Right lobe of liver (tissue), 6 donors: ENCODE measurements around the gene NGFR. TPM values are rescaled to one million over a fixed set of nuclear protein-coding genes. Genes with fewer than 3 reads are reported as not detected.

Source experiments
- ATAC-seq, 4 donors: fragments of 200-7000 bp; cut with Tn5 transposase; one replicate each; pipeline ENCODE4 v1.9.1; 2020; ENCODE audit warnings: mild to moderate bottlenecking in 4 of 4, moderate library complexity in 4 of 4
- DNase-seq, 3 donors: peaks; one replicate each; pipeline ENCODE4 v3.0.0-alpha.2; 2020
- H3K27ac ChIP-seq, 3 donors: fragments of 200-600 bp; one replicate each; pipeline ENCODE4 v1.8.0; 2022
- H3K27me3 ChIP-seq, 2 donors: fragments of 200-600 bp; one replicate each; pipeline ENCODE4 v1.8.0; 2022
- H3K36me3 ChIP-seq, 4 donors: fragments of 200-600 bp; sonication (generic) in 1 of 4; one replicate each; pipeline versions ENCODE4 v1.5.1 to v1.8.0; 2017 to 2022; ENCODE audit warnings: control low read depth in 1 of 4
- H3K4me1 ChIP-seq, 4 donors: fragments of 200-600 bp; sonication (generic) in 1 of 4; one replicate each; pipeline versions ENCODE4 v1.5.1 to v1.8.0; 2017 to 2022; ENCODE audit warnings: control low read depth in 1 of 4
- H3K4me3 ChIP-seq, 3 donors: fragments of 200-600 bp; one replicate each; pipeline ENCODE4 v1.8.0; 2022
- H3K9me3 ChIP-seq, 4 donors: fragments of 200-600 bp; sonication (generic) in 1 of 4; one replicate each; pipeline versions ENCODE4 v1.5.1 to v1.8.0; 2017 to 2022; ENCODE audit warnings: control low read depth in 1 of 4
- POLR2A ChIP-seq: fragments of 450-650 bp; IDR thresholded peaks from one replicate; pipeline ENCODE4 v1.6.1; 2017; ENCODE audit warnings: antibody characterized with exemption, mild to moderate bottlenecking
- WGBS: methylation state at CpG from one replicate; pipeline ENCODE4 v1.1.6; 2018; ENCODE audit warnings: low coverage, low lambda C conversion rate; ENCODE audit not compliant: insufficient coverage; ENCODE audit errors: missing lambda C conversion rate; 5-methylcytosine and 5-hydroxymethylcytosine counted together
- intact Hi-C, 2 donors: fragments of 100-400 bp; cut with DNase I; formaldehyde crosslinking; loops; one replicate each; pipeline versions ENCODE4 v1.11.2 to v1.14.1; 2022
- total RNA-seq, 6 experiments: library from RNA; depleted of rRNA in 2 of 6; stranded (reverse); fragments of >200 nt in 2 of 6; fragmentation: NEBNext Ultra II Directional in 3 of 6; extraction: Animal tissue kit (Norgen Biotek cat#: 25700) in 3 of 6; gene quantifications; one replicate each; pipeline versions ENCODE4 v1.1.0 to v1.2.4, GENCODE V29; 2016 to 2023
- TF ChIP-seq, protein P1 (sequence below), 4 donors: fragments of 200-600 bp in 3 of 4; fragments of 450-650 bp in 1 of 4; IDR thresholded peaks; one replicate each; pipeline versions ENCODE4 v1.5.1 to v1.8.0; 2016 to 2022; ENCODE audit warnings: antibody characterized with exemption in 4 of 4, mild to moderate bottlenecking in 2 of 4
- donor health status: DM: no; HTN: yes; CAD: no.
- donor health status: DM: no; HTN: no; CAD: no.
- donor health status: DM: no; HTN: no; CAD: no.
- donor health status: DM: no; HTN: yes; CAD: no.
- donor health status: DM: no; HTN: yes; CAD: no.

NGFR gene
- total RNA-seq, 6 experiments from 2014 or later = 3.1 to 9.4 (median 6.8) TPM

DNA sequence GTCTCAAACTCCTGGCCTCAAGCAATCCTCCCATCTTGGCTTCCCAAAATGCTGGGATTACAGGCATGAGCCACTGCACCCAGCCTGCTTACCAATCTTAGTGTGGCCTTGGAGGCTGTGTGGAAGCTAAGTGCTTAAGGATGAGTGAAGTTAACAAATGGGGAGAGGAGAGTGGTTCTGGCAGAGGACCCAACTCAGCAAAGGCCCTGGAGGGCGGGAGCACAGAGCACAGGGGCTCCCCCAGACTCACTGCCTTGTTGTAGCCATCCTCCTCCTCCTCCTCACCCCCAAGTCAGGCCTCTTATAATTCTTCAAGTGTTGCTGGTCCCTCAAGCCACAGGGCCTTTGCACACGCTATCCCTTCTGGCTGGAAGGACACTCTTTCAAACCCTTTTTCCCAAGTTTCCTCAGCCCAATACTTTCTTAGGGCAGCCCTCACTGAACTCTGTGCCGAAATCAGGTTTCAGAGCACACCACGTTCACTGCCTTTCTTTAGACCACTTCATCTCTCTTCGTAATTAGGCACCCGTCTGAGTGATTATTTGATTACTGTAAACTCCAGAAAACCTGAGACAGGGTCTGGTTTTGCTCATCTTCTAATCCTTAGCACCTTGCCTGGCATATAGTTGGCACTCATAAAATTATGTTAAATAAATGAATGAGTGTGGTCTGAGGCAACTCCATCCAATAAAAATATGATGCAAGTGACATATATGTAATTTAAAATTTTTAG is 23.4 kb downstream of the NGFR start:
- ATAC-seq (no peak), DNase-seq (no peak)
- intact Hi-C loops = no loop called here
- no peak overlapping the region for H3K4me3 ChIP-seq
- no peaks in the 10 kb centered on the region for H3K36me3 ChIP-seq
- no peak overlapping the region for H3K27ac ChIP-seq
- no peak for TF ChIP-seq POLR2A
- no peaks in the 10 kb centered on the region for H3K9me3 ChIP-seq
- 93% methylated on average over 5 of the region's 6 CpGs for WGBS
- H3K27me3 ChIP-seq = no peaks in the 10 kb centered on the region
- peaks cover 0 to 17% (median 10%) of the 10 kb centered on the region in 4 donors for H3K4me1 ChIP-seq

DNA sequence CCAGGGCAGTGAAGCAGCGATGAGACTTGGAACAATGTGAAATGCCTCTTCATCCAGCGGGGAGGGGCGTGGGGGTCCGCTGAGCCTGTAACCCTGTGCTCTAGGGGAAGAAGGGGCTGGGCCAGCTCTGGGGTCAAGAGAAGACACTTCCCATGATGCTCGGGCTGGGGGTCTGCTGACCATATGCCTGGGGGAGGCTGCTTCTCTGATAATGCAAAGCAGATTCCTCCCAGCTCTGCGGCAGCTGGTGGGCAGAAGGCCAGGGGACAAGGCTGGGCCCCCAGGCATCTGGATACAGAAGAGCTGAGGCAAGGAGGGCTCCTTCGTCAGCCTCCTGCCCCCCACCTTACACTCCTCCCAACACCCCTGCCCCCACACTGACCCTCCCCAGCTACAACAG is 24.7 kb downstream of the NGFR start:
- Histone ChIP-seq H3K27me3 (no peaks in the 10 kb centered on the region), H3K4me1 (peaks cover 0 to 12% (median 8%) of the 10 kb centered on the region in 4 donors), H3K9me3 (no peaks in the 10 kb centered on the region), H3K4me3 (no peak overlapping the region), H3K36me3 (no peaks in the 10 kb centered on the region), H3K27ac (no peak overlapping the region)
- ATAC-seq (no peak), DNase-seq (no peak)
- TF ChIP-seq POLR2A = no peak
- TF ChIP-seq, protein P1, sequence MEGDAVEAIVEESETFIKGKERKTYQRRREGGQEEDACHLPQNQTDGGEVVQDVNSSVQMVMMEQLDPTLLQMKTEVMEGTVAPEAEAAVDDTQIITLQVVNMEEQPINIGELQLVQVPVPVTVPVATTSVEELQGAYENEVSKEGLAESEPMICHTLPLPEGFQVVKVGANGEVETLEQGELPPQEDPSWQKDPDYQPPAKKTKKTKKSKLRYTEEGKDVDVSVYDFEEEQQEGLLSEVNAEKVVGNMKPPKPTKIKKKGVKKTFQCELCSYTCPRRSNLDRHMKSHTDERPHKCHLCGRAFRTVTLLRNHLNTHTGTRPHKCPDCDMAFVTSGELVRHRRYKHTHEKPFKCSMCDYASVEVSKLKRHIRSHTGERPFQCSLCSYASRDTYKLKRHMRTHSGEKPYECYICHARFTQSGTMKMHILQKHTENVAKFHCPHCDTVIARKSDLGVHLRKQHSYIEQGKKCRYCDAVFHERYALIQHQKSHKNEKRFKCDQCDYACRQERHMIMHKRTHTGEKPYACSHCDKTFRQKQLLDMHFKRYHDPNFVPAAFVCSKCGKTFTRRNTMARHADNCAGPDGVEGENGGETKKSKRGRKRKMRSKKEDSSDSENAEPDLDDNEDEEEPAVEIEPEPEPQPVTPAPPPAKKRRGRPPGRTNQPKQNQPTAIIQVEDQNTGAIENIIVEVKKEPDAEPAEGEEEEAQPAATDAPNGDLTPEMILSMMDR (IDR thresholded peaks at IDR 0.05) = no peak
- 60% methylated on average over 1 of the region's 7 CpGs for WGBS
- intact Hi-C loops = no loop called here

DNA sequence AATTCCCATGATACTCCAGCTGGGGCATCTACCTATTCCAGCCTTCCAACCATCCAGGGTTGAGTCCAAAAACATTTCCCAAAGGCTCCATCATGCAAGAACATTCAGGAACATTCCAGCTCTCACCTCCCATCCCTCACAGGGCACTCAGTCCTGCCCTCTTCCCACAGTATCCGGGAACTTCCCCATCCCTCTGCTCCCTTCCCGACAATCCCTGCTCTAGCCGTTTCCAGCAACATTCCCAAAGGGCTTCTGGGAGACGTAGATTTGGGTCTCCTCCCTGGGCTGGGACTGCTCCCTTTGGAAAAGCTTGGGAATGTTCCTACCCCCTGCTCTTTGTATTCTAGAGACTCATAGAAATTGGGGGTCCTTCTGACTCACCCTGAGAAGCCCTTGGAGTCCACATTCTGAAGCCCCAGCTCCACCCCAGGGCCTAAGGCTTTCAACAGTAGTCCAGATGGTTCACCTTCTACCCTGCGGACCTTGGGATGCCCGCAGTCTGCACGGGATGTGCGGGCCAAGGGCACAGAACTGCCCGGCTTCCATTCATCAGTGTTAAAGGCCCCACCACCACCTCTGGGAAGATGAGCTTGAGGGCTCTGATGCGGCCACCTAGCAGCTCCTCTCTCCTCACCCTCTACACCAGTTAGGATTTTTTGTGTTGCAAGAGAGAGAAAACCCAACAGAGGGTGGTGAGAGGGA is 25.4 kb downstream of the NGFR start:
- no peaks in the 10 kb centered on the region for H3K9me3 ChIP-seq
- no peaks in the 10 kb centered on the region for H3K27me3 ChIP-seq
- H3K36me3 ChIP-seq = no peaks in the 10 kb centered on the region
- H3K4me1 ChIP-seq = peaks cover 0 to 7% (median 4%) of the 10 kb centered on the region in 4 donors
- H3K4me3 ChIP-seq = no peak overlapping the region
- TF ChIP-seq POLR2A = no peak
- TF ChIP-seq, protein P1 (IDR thresholded peaks at IDR 0.05) = no peak
- H3K27ac ChIP-seq = no peak overlapping the region
- intact Hi-C loops = no loop called here
- ATAC-seq = no peak
- DNase-seq = no peak
- WGBS = 63% methylated on average over 5 of the region's 10 CpGs

DNA sequence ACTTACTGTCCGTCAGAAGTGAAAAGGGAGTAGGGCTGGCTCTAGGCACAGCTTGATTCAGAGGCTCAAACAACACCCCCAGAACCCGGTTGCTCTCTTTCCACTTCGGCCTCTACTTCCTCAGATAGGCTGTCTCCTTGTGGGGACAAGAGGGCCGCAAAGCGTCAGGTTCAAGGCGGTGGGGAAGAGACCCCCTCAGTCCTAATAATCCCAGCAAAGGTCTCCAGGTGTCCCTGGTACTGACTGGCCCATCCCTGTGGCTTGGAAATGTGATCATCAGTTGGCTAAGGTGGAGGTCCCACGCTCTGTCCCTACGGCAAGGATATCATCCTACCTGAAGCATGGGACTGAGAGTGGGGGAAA is 26.0 kb downstream of the NGFR start:
- H3K27me3 ChIP-seq = no peaks in the 10 kb centered on the region
- H3K4me1 ChIP-seq = peaks cover 0 to 2% (median under 1%) of the 10 kb centered on the region in 4 donors
- H3K9me3 ChIP-seq = no peaks in the 10 kb centered on the region
- H3K27ac ChIP-seq = no peak overlapping the region
- H3K36me3 ChIP-seq = no peaks in the 10 kb centered on the region
- H3K4me3 ChIP-seq = no peak overlapping the region
- ATAC-seq = no peak
- TF ChIP-seq, protein P1 (IDR thresholded peaks at IDR 0.05) = no peak
- no peak for TF ChIP-seq POLR2A
- no CpG with 5 or more reads among the region's 8 CpGs for WGBS
- intact Hi-C loops = no loop called here
- no peak for DNase-seq
